Erythroblast (primary cell): ENCODE measurements around the gene TJP1.

Experiments used
- GATA1 ChIP-seq: IDR thresholded peaks from 2 replicates; pipeline ENCODE4 v1.6.1; 2011; ENCODE audit warnings: low read depth, mild to moderate bottlenecking, control low read depth, low read length, moderate library complexity
- POLR2A ChIP-seq: IDR thresholded peaks from 2 replicates; pipeline ENCODE4 v1.6.1; 2011; ENCODE audit warnings: mild to moderate bottlenecking, low read length

- TF ChIP-seq POLR2A (no peak), GATA1 (no peak)
Observed at GRCh38 chr15:29818141-29818540, 4.1 kb downstream of the TJP1 start.
